Inflammatory macrophage (primary cell): ENCODE measurements around the gene YRDC.

Experiments
- DNase-seq, 2 donors: peaks; one replicate each; pipeline ENCODE4 v3.0.0-alpha.2; 2020 to 2022
- total RNA-seq, 18 experiments: gene quantifications; one replicate each; lab custom pipeline; 2026; ENCODE audit warnings: mixed read lengths in 6 of 18, inconsistent platforms in 2 of 18; lab: John Stamatoyannopoulos, UW

Gene YRDC
- total RNA-seq = 20.6 to 69.2 (median 40.8) reads per million in 18 experiments

DNA sequence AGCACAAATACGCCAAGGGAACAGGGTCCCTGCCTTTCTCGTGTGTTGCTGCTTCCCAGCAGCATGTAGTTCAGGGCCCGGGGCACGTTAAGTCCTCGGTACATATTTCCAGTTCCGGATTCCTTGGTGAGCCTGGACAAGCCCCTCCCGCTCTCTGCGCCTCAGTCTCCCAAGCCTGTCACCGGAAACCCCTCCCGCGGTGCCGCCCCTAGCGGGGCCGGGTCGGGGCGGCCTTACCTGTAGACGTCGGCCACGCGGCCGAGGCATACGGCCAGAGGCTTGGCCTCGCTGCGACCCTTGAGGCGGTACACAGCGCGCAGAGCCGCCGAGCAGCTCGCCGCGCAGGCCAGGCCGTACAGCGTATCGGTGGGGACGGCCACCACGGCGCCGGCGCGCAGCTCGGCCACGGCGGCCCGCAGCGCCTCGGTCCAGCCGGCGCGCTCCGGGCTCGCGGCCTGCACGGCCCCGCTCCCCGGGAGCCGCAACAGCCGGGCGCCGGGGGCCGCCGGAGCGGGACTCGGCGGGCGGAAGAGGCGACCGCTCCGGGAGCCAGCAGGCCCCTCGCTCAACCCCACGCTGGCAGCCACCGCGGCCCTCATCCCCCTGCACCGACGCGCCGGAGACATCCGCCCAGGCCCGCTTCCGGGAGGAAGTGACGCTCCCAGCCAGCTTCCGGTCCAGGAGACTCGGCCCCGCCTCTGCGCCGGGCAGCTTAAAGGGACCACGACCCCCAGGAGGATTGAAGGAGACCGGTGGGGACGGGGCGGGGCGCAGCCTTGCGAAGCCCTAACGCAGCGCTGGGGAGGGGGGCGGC, at the start of gene YRDC, which contains the start of gene C1orf122:
TSS of gene YRDC (minus strand) at position 654 of the 814 bp plus-strand sequence. CDS start at position 626, 28 bp downstream.
TSS of gene C1orf122 (plus strand) at position 236 of the 814 bp plus-strand sequence. CDS start 615 bp downstream, outside the sequence.
- DNase-seq = peak; percentile 93 to 94

DNA sequence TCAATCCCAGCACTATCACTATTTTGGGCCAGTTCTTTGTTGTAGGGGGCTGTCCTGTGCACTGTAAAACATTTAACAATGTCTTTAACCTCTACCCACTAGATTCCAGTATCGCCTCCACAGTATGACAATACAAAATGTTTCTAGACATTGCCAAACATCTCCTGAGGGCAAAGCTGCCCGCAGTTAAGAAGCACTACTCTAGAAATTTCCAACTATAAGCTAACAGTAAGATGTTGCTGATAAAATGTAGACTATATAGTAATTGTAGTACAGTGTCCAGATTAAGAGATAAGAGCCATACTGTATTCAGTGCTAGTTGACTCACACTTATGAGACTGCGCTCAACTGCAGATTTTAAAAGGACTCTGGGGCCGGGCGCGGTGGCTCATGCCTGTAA, 46.4 kb upstream of the YRDC start:
- DNase-seq = no peak

- no peak for DNase-seq
Observed at GRCh38 chr1:37853157-37853556, 45.1 kb upstream of the YRDC start.

DNA sequence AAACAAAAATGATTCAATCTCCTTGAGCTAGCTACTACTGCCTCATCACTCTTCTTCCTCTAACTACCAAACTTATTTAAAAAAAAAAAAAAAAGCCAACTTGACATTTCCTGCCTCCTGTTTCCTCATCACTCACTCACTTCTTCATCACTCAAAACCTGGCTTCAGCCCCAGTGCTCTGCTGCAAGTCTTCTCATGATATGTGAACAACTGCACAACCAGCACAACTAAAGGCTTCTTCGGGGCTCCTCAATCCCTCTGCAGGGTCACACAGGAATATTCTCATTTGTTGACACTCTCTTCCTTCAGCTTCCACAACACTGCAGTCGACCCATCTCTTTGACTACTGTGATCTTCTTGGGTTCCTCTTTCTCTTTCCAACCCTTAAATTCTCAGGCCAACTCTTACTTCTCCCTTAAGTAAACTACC, 43.8 kb upstream of the YRDC start:
- peak; percentile 52 to 73 for DNase-seq

- no peak for DNase-seq
Observed at GRCh38 chr1:37851262-37851661, 43.3 kb upstream of the YRDC start.

DNA sequence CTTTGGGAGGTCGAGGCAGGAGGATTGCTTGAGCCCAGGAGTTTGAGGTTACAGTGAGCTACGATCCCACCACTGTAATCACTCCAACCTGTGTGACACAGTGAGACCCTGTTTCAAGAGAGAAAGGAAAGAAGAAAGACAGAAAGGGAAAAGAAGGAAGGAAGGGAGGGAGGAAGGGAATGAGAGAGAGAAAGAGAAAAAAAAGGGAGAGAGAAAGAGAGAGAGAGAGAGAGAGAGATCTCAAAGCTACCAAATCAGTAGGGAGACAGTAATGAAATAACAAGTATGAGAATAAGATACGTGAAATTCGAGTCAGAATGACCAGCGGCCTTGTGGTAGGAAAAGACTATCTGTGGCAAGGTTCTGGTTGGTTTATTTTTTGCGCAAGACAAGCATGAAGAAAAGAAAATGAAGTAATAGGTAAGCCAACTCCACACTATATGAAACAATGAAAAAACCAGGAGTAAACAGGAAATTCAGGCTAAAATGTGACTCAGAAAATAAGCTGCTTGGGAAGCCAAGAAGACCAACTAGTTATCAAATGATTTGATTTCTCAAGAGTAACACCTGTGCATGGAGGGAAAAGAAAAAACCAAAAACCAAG, 42.4 kb upstream of the YRDC start:
- DNase-seq = peak; percentile 59 to 70

DNA sequence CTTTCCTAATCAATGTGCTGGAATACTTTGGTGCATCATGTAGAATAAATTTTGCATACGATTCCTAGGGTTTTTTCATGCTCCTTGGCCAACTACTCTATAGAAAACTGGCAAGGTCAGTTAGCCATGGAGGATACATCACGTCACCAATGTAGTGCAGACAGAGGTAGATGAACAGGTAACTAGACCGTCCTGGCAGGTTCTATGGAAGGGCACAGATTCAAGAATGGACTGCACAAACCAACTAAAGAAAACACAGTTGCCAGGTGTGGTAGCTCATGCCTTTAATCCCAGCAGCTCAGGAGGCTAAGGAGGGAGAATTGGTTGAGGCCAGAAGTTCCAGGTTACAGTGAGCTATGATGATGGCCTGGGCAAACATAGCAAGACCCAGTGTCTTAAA, 41.5 kb upstream of the YRDC start:
- no peak for DNase-seq

GRCh38 chr1:37846647-37847339, 38.8 kb upstream of the YRDC start:
- peak in 1 of 2 donors; percentile 5 for DNase-seq

DNA sequence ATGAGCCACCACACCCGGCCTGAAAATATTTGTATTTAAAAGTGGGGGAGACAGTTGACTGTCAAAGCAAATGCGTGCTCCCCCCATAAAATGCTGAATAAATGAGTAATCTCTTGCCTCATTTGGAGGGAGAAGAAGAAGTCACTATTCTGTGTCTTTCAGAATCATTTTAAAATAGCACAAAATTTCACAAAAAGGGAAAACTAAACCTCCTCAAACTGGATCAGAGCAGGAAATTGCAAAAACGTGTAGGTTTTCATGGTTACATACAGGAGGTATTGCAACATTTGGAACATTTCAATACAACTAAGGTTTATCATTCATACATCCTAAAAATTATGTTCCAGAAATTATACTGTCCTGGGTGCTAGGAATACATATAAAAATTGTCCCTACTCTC, 37.8 kb upstream of the YRDC start:
- DNase-seq = peak; percentile 81 to 95

DNA sequence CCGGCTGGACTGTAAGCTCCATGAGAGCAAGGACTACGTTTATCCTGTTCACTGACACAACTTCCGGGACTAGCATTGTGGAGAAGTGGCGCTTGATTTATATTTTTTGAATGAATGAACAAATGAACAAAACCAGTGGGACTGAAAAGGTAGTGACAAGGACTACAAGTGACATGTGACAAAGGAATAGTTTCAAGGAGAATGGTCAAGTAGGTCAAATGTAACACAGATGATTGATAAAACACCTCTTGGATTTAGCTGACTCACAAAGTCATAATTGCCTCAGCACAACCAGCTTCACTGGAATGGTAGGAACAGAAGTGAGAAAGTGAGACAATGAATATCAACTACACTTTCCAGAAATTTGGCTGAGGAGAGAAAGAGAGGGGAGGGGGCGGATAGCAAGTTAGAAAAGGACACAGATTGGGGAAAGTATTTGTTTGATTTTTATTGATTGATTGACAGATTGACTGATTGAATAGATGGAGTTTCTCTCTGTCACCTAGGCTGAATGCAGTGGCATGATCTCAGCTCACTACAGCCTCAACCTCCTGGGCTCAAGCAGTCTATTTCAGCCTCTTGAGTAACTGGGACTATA, 37.1 kb upstream of the YRDC start:
- DNase-seq = peak in 1 of 2 donors; percentile 7

DNA sequence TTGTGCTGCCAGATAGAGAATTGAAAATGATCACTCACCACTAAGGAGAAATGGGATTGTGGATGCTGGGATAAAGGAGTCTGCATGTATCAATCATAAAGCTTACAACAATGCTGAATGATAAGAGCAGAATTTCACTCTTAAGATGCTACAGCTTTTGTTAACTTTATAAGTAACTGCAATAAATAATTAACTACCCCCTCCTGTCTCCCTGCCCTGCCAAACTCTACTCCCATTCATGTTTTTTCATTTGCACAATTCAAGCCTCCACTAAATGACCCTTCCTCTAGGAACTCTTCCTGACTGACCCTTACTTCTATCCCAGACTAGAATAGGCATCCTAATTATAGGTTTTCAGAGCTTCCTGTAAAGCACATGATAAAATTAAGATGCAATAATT, 36.5 kb upstream of the YRDC start:
- DNase-seq = no peak

DNA sequence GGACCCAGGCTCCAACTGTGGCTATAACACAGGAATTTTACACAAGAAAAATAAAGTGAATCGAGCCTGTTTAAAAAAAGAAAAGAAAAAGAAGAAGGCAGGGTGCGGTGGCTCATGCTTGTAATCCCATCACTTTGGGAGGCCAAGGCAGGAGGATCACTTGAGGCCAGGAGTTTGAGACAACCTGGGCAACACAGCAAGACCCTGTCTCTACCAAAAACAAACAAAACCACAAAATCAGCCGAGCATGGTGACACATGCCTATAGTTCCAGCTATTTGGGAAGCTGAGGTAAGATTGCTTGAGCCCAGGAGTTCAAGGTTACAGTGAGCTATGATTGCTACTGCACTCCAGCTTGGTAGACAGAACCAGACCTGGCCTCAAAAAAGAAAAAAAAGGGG, 33.6 kb upstream of the YRDC start:
- no peak for DNase-seq

- DNase-seq = no peak
Observed at GRCh38 chr1:37840711-37841110, 32.7 kb upstream of the YRDC start.

GRCh38 chr1:37839676-37840075, 31.7 kb upstream of the YRDC start:
- no peak for DNase-seq

GRCh38 chr1:37836788-37837187, 28.8 kb upstream of the YRDC start:
- DNase-seq = no peak

DNA sequence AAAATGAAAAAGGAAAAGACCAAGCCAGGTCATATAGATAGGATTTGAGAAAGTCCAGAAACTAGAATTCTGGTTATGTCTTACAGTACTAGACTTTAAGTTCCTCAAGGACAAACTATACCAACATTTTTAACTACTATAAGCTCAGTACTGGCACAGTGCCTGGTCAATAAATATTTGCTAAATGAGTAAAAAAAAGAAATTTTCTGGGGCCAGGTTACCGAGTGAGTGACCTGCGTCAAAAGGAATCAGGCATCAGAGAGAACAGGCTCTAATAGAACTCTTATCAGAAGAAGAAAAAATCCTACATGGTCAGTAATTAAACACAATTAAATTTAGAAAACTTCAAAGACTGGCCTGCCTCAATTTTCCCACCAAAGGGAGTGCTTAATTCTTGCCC, 23.8 kb upstream of the YRDC start:
- no peak for DNase-seq

GRCh38 chr1:37831109-37831508, 23.1 kb upstream of the YRDC start:
- DNase-seq = no peak

GRCh38 chr1:37828410-37829074, 20.5 kb upstream of the YRDC start:
- DNase-seq = no peak

GRCh38 chr1:37825506-37825905, 17.5 kb upstream of the YRDC start:
- DNase-seq = peak; percentile 80 to 83

DNA sequence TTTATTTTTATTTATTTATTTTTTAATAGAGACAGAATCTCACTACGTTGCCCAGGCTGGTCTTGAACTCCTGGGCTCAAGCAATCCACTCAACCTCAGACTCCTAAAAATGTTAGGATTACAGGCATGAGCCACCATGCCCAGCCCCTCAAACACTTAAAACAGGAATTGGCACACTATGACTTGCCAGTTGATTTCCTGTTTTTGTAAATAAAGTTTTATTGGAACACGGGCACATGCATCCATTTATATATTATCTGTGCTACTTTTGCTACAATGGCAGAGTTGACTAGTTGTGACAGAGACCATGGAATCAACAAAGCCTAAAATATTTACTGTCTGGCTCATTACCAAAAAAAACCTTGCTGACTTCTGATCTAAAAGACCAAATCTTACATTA, 16.0 kb upstream of the YRDC start:
- peak; percentile 22 to 43 for DNase-seq

- DNase-seq = peak; percentile 59 to 81
Observed at GRCh38 chr1:37822906-37823815, 15.2 kb upstream of the YRDC start.
